HCT116 (cell line): ENCODE measurements around the gene OCEL1. TPM values are rescaled to one million over a fixed set of nuclear protein-coding genes. Genes with fewer than 3 reads are reported as not detected.
A peak's percentile ranks its signal among the peaks of the same experiment; 100 is the strongest.

ENCODE experiments used
- ATAC-seq: fragments of 200-7000 bp; cut with Tn5 transposase; 2 replicates; pipeline ENCODE4 v1.9.1; 2020; ENCODE audit warnings: mild to moderate bottlenecking, moderate library complexity
- BruUV-seq: library from RNA; stranded (reverse); fragments of 400-500 nt; replicated peaks from 2 replicates; lab custom pipeline; 2021; lab: Mats Ljungman, UMichigan
- CTCF ChIA-PET: fragments of 300-600 bp; sonication (Branson Sonifier 250); formaldehyde crosslinking; loops from one replicate; lab custom pipeline; 2021; ENCODE audit warnings: antibody characterized with exemption; lab: Charles Lee
- POLR2A ChIA-PET: fragments of 300-600, 350-600 bp; sonication (Branson Sonifier 250); formaldehyde crosslinking; loops from one replicate; lab custom pipeline; 2021; ENCODE audit warnings: antibody characterized with exemption; lab: Charles Lee
- RAD21 ChIA-PET, 2 experiments: fragments of 300-600 bp; sonication (Branson Sonifier 250); formaldehyde crosslinking; loops; one replicate each; lab custom pipeline; 2023; ENCODE audit warnings: low total read pairs in 2 of 2; ENCODE audit not compliant: uncharacterized antibody in 2 of 2, unreplicated experiment in 2 of 2, low non-redundant PET in 1 of 2; lab: Charles Lee
- DNase-seq: peaks from one replicate; pipeline ENCODE4 v3.0.0-alpha.2; 2010; ENCODE audit warnings: low read depth, low spot score
- H2AFZ ChIP-seq: fragments of 200-600 bp; shearing (Covaris generic), sonication (generic); 2 replicates; pipeline ENCODE4 v1.6.1; 2017; ENCODE audit warnings: low read depth, mixed run types, mixed read lengths, antibody characterized with exemption, low read length; ENCODE audit not compliant: poor library complexity, severe bottlenecking
- H3K27ac ChIP-seq: 2 replicates; pipeline ENCODE4 v1.5.1; 2012; ENCODE audit warnings: low read depth, low read length
- H3K27me3 ChIP-seq: fragments of 200-600 bp; sonication (generic); 2 replicates; pipeline ENCODE4 v1.6.1; 2016; ENCODE audit warnings: mixed run types, low read length, mixed read lengths; ENCODE audit not compliant: insufficient read depth
- H3K36me3 ChIP-seq, 2 experiments: fragments of 200-500 bp in 1 of 2; fragments of 200-600 bp in 1 of 2; sonication (Bioruptor generic) in 1 of 2; sonication (generic) in 1 of 2; 2 replicates each; pipeline versions ENCODE4 v1.5.1 to v1.6.1; 2014 to 2016; ENCODE audit warnings: low read length in 2 of 2, inconsistent platforms in 1 of 2, mixed read lengths in 1 of 2, mixed run types in 1 of 2; ENCODE audit not compliant: insufficient read depth in 2 of 2, control insufficient read depth in 1 of 2
- H3K4me1 ChIP-seq, 2 experiments: fragments of 200-600 bp in 1 of 2; sonication (generic) in 1 of 2; 2 replicates each; pipeline versions ENCODE4 v1.5.1 to v1.6.1; 2012 to 2017; ENCODE audit warnings: low read length in 2 of 2, inconsistent platforms in 1 of 2, mild to moderate bottlenecking in 1 of 2, mixed read lengths in 1 of 2, mixed run types in 1 of 2, moderate library complexity in 1 of 2; ENCODE audit not compliant: insufficient read depth in 2 of 2, control insufficient read depth in 1 of 2
- H3K4me2 ChIP-seq: fragments of 200-600 bp; sonication (generic); 2 replicates; pipeline ENCODE4 v1.6.1; 2017; ENCODE audit warnings: mixed run types, low read length, mixed read lengths
- H3K4me3 ChIP-seq, 2 experiments: fragments of 200-600 bp in 1 of 2; sonication (generic) in 1 of 2; replicated peaks in 1 of 2; 2 replicates each; pipeline ENCODE4 v1.5.1; 2011 to 2016; ENCODE audit warnings: low read length in 2 of 2, control low read depth in 1 of 2, low read depth in 1 of 2, mild to moderate bottlenecking in 1 of 2, mixed read lengths in 1 of 2, mixed run types in 1 of 2
- H3K79me2 ChIP-seq: fragments of 200-600 bp; sonication (generic); 2 replicates; pipeline ENCODE4 v1.6.1; 2017; ENCODE audit warnings: mild to moderate bottlenecking, mixed run types, low read length, moderate library complexity, mixed read lengths; ENCODE audit not compliant: insufficient read depth
- H3K9ac ChIP-seq: fragments of 200-600 bp; sonication (generic); 2 replicates; pipeline ENCODE4 v1.6.1; 2016; ENCODE audit warnings: low read length, mixed read lengths
- H3K9me2 ChIP-seq: fragments of 200-600 bp; sonication (generic), shearing (Covaris generic); 2 replicates; pipeline ENCODE4 v1.6.1; 2017; ENCODE audit warnings: mixed run types, mild to moderate bottlenecking, moderate library complexity; ENCODE audit not compliant: insufficient read depth
- H3K9me3 ChIP-seq, 2 experiments: fragments of 200-500 bp in 1 of 2; fragments of 200-600 bp in 1 of 2; sonication (Bioruptor generic) in 1 of 2; sonication (generic) in 1 of 2; 2 replicates each; pipeline ENCODE4 v1.6.1; 2014 to 2017; ENCODE audit warnings: low read length in 2 of 2, mixed read lengths in 2 of 2, inconsistent platforms in 1 of 2, low read depth in 1 of 2, mild to moderate bottlenecking in 1 of 2, mixed run types in 1 of 2, moderate library complexity in 1 of 2; ENCODE audit not compliant: control insufficient read depth in 1 of 2, insufficient read depth in 1 of 2
- H4K20me1 ChIP-seq: fragments of 200-600 bp; sonication (generic), shearing (Covaris generic); 2 replicates; pipeline ENCODE4 v1.6.1; 2017; ENCODE audit warnings: mixed run types, mild to moderate bottlenecking, moderate library complexity; ENCODE audit not compliant: insufficient read depth
- CEBPB ChIP-seq: IDR thresholded peaks from 2 replicates; pipeline ENCODE4 v1.6.1; 2012; ENCODE audit warnings: low read depth
- EGR1 ChIP-seq: IDR thresholded peaks from 2 replicates; pipeline ENCODE4 v1.6.1; 2012; ENCODE audit warnings: low read depth
- ELF1 ChIP-seq: IDR thresholded peaks from 2 replicates; pipeline ENCODE4 v1.6.1; 2012; ENCODE audit warnings: low read depth, borderline replicate concordance
- EZH2phosphoT487 ChIP-seq: fragments of 200-600 bp; IDR thresholded peaks from 2 replicates; pipeline ENCODE4 v1.6.1; 2018; ENCODE audit warnings: antibody characterized with exemption, borderline replicate concordance
- POLR2A ChIP-seq: IDR thresholded peaks from 2 replicates; pipeline ENCODE4 v1.7.0; 2011; ENCODE audit warnings: borderline replicate concordance; ENCODE audit not compliant: insufficient read depth, insufficient read length; ENCODE audit errors: extremely low read depth
- RAD21 ChIP-seq: IDR thresholded peaks from 2 replicates; pipeline ENCODE4 v1.6.1; 2012; ENCODE audit warnings: low read depth, mild to moderate bottlenecking
- SIN3A ChIP-seq: IDR thresholded peaks from 2 replicates; pipeline ENCODE4 v1.6.1; 2012; ENCODE audit warnings: low read depth
- SRF ChIP-seq: IDR thresholded peaks from 2 replicates; pipeline ENCODE4 v1.6.1; 2012; ENCODE audit warnings: low read depth
- YY1 ChIP-seq: IDR thresholded peaks from 2 replicates; pipeline ENCODE4 v1.6.1; 2011; ENCODE audit warnings: low read length, low read depth, moderate library complexity, mild to moderate bottlenecking; ENCODE audit not compliant: insufficient replicate concordance; ENCODE audit errors: extremely low read depth
- intact Hi-C: fragments of 100-400 bp; cut with micrococcal nuclease; formaldehyde crosslinking; loops from 2 replicates; pipeline ENCODE4 v1.10.0; 2022
- total RNA-seq: library from RNA; stranded (reverse); gene quantifications from one replicate; pipeline ENCODE4 v1.2.1, GENCODE V29; 2021; ENCODE audit not compliant: unreplicated experiment
- TF ChIP-seq, protein P1 (sequence below): IDR thresholded peaks from 2 replicates; pipeline ENCODE4 v1.6.1; 2011; ENCODE audit warnings: mild to moderate bottlenecking, low read length, moderate library complexity; ENCODE audit not compliant: insufficient replicate concordance; ENCODE audit errors: extremely low read depth

OCEL1 gene
- total RNA-seq, 1 experiment from 2014 or later = 39.8 TPM

GRCh38 chr19:17214508-17215126 lies 11.4 kb upstream of the OCEL1 start:
- Histone ChIP-seq H3K27me3 (no peaks in the 10 kb centered on the region), H3K4me2 (peak overlapping the region; percentile 94), H4K20me1 (no peaks in the 10 kb centered on the region), H3K79me2 (peaks cover 7% of the 10 kb centered on the region; the same call in 1 of the 2 replicates), H2AFZ (no peak overlapping the region), H3K27ac (peak overlapping the region; percentile 89), H3K4me3 (peak overlapping the region; percentile 57 to 70), H3K4me1 (peaks cover 8 to 29% of the 10 kb centered on the region in 2 experiments; a peak in 3 of 4 replicates), H3K9ac (peak overlapping the region; percentile 80), H3K36me3 (peaks cover 6% of the 10 kb centered on the region in 2 experiments; a peak in 2 of 4 replicates), H3K9me2 (no peaks in the 10 kb centered on the region), H3K9me3 (no peaks in the 10 kb centered on the region)
- TF ChIP-seq YY1 = no peak
- no peak for TF ChIP-seq ELF1
- TF ChIP-seq, protein P1, sequence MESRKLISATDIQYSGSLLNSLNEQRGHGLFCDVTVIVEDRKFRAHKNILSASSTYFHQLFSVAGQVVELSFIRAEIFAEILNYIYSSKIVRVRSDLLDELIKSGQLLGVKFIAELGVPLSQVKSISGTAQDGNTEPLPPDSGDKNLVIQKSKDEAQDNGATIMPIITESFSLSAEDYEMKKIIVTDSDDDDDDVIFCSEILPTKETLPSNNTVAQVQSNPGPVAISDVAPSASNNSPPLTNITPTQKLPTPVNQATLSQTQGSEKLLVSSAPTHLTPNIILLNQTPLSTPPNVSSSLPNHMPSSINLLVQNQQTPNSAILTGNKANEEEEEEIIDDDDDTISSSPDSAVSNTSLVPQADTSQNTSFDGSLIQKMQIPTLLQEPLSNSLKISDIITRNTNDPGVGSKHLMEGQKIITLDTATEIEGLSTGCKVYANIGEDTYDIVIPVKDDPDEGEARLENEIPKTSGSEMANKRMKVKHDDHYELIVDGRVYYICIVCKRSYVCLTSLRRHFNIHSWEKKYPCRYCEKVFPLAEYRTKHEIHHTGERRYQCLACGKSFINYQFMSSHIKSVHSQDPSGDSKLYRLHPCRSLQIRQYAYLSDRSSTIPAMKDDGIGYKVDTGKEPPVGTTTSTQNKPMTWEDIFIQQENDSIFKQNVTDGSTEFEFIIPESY = no peak
- no peak for TF ChIP-seq SRF
- TF ChIP-seq EGR1 = no peak
- TF ChIP-seq RAD21 = no peak
- TF ChIP-seq SIN3A = no peak
- TF ChIP-seq CEBPB = no peak
- TF ChIP-seq POLR2A = no peak
- no peak for TF ChIP-seq EZH2phosphoT487
- TSS peak; percentile 93 for BruUV-seq
- RAD21 ChIA-PET = no interaction called here
- POLR2A ChIA-PET = interaction anchor here (0.7 to 1.9 kb wide), 9 partner anchors 9 to 107 kb away, joined by 3 to 24 read pairs (median 4); partner anchors contain the start of genes BABAM1, DDA1, OCEL1 and USHBP1
- no peak for DNase-seq
- CTCF ChIA-PET = interaction anchor here (1.2 kb wide), 1 partner anchor 94 kb away, joined by 3 read pairs; the partner anchor contains the start of gene DDA1
- intact Hi-C loops = no loop called here
- peak; percentile 12 for ATAC-seq
